ENCODE data around the gene CDC23.
"Not testable (repeated sequence)": the region's sequence is repeated elsewhere in the genome, so short reads cannot be mapped to it uniquely, and the experiment has no call there.

CDC23 gene

GRCh38 chr5:138216799-138217198 lies 3.7 kb upstream of the CDC23 start:
- TF ChIP-seq CTCF (IDR thresholded peaks at IDR 0.05; ENCODE audit: insufficient read depth, low read depth, low read length, missing control alignments) = no peak
- no peak overlapping the region for H3K4me3 ChIP-seq (ENCODE audit: low read length)
- no peak for DNase-seq (ENCODE audit: low read depth)

GRCh38 chr5:138212828-138213160 lies 329 bp downstream of the CDC23 start:
- no peak for TF ChIP-seq CTCF (IDR thresholded peaks at IDR 0.05; ENCODE audit: insufficient read depth, low read depth, low read length, missing control alignments)
- peak; percentile 33 for DNase-seq (ENCODE audit: low read depth)
- H3K4me3 ChIP-seq (ENCODE audit: low read length) = peak overlapping the region; percentile 97

GRCh38 chr5:138210985-138211384 lies 2.1 kb downstream of the CDC23 start:
- H3K4me3 ChIP-seq (ENCODE audit: low read length) = no peak overlapping the region
- TF ChIP-seq CTCF (IDR thresholded peaks at IDR 0.05; ENCODE audit: insufficient read depth, low read depth, low read length, missing control alignments) = no peak
- no peak for DNase-seq (ENCODE audit: low read depth)

GRCh38 chr5:138193859-138194258 lies 19.3 kb downstream of the CDC23 start:
- not testable (repeated sequence) for H3K4me3 ChIP-seq (ENCODE audit: low read length); DNase-seq (ENCODE audit: low read depth)

GRCh38 chr5:138192826-138193225 lies 20.3 kb downstream of the CDC23 start:
- DNase-seq (ENCODE audit: low read depth) = no peak
- no peak overlapping the region for H3K4me3 ChIP-seq (ENCODE audit: low read length)
- TF ChIP-seq CTCF (IDR thresholded peaks at IDR 0.05; ENCODE audit: insufficient read depth, low read depth, low read length, missing control alignments) = no peak

- no peak overlapping the region for H3K4me3 ChIP-seq (ENCODE audit: low read length)
- TF ChIP-seq CTCF (IDR thresholded peaks at IDR 0.05; ENCODE audit: insufficient read depth, low read depth, low read length, missing control alignments) = no peak
- no peak for DNase-seq (ENCODE audit: low read depth)
Observed at GRCh38 chr5:138188626-138189025, 24.5 kb downstream of the CDC23 start.

- no peak overlapping the region for H3K4me3 ChIP-seq (ENCODE audit: low read length)
- no peak for DNase-seq (ENCODE audit: low read depth)
- no peak for TF ChIP-seq CTCF (IDR thresholded peaks at IDR 0.05; ENCODE audit: insufficient read depth, low read depth, low read length, missing control alignments)
Observed at GRCh38 chr5:138186002-138186447, 27.1 kb downstream of the CDC23 start.

- DNase-seq (ENCODE audit: low read depth) = no peak
- no peak for TF ChIP-seq CTCF (IDR thresholded peaks at IDR 0.05; ENCODE audit: insufficient read depth, low read depth, low read length, missing control alignments)
- H3K4me3 ChIP-seq (ENCODE audit: low read length) = no peak overlapping the region
Observed at GRCh38 chr5:138182808-138183207, 30.3 kb downstream of the CDC23 start.
